Endothelial cell of umbilical vein (primary cell): Measurements from ENCODE around the gene ETV6. TPM values are rescaled to one million over a fixed set of nuclear protein-coding genes. Genes with fewer than 3 reads are reported as not detected.

Source experiments
- BruUV-seq: library from RNA; stranded (reverse); fragments of 400-500 nt; replicated peaks from 2 replicates; lab custom pipeline; 2021; lab: Mats Ljungman, UMichigan
- CTCF ChIA-PET: fragments of 300-600, 350-600 bp; sonication (Branson Sonifier 250); formaldehyde crosslinking; loops from one replicate; lab custom pipeline; 2021; ENCODE audit warnings: antibody characterized with exemption, inconsistent platforms; lab: Charles Lee
- POLR2A ChIA-PET: fragments of 300-600, 350-600 bp; sonication (Branson Sonifier 250); formaldehyde crosslinking; loops from one replicate; lab custom pipeline; 2021; ENCODE audit warnings: antibody characterized with exemption, inconsistent platforms; lab: Charles Lee
- DNase-seq: peaks from one replicate; pipeline ENCODE4 v3.0.0-alpha.2; 2011; ENCODE audit warnings: low read depth, low spot score
- FAIRE-seq: peaks from 2 replicates; lab custom pipeline; 2011; peaks lifted over from hg19 to GRCh38; lab: Jason Lieb, UNC
- H2AFZ ChIP-seq: 2 replicates; pipeline ENCODE4 v1.6.0; 2012; ENCODE audit warnings: low read depth, low read length, control low read depth, inconsistent platforms
- H3K27ac ChIP-seq: 2 replicates; pipeline ENCODE4 v1.5.1; 2011; ENCODE audit warnings: low read depth, mild to moderate bottlenecking, control low read depth, low read length, moderate library complexity; ENCODE audit not compliant: insufficient read depth
- H3K27me3 ChIP-seq, 2 experiments: 2 replicates each; pipeline versions ENCODE4 v1.6.0 to v1.6.1; 2011; ENCODE audit warnings: low read length in 2 of 2, mixed read lengths in 1 of 2; ENCODE audit not compliant: control insufficient read depth in 2 of 2, insufficient read depth in 2 of 2
- H3K36me3 ChIP-seq, 2 experiments: 2 replicates in 1 of 2; 3 replicates in 1 of 2; pipeline ENCODE4 v1.5.1; 2011; ENCODE audit warnings: low read length in 2 of 2, mild to moderate bottlenecking in 1 of 2, moderate library complexity in 1 of 2; ENCODE audit not compliant: control insufficient read depth in 2 of 2, insufficient read depth in 2 of 2; ENCODE audit errors: extremely low read depth in 1 of 2
- H3K4me1 ChIP-seq: 3 replicates; pipeline ENCODE4 v1.5.1; 2011; ENCODE audit warnings: mild to moderate bottlenecking, low read length; ENCODE audit not compliant: control insufficient read depth, insufficient read depth; ENCODE audit errors: extremely low read depth
- H3K4me2 ChIP-seq: 2 replicates; pipeline ENCODE4 v1.6.1; 2011; ENCODE audit warnings: low read length, control low read depth, mixed read lengths; ENCODE audit not compliant: insufficient read depth
- H3K4me3 ChIP-seq, 3 experiments: fragments of 200-600 bp in 1 of 3; sonication (generic), shearing (Covaris generic) in 1 of 3; replicated peaks in 1 of 3; 2 replicates each; pipeline ENCODE4 v1.5.1; 2011 to 2016; ENCODE audit warnings: control low read depth in 3 of 3, low read length in 3 of 3, mild to moderate bottlenecking in 2 of 3, inconsistent platforms in 1 of 3, low read depth in 1 of 3, moderate library complexity in 1 of 3; ENCODE audit not compliant: insufficient read depth in 1 of 3
- H3K79me2 ChIP-seq: 2 replicates; pipeline ENCODE4 v1.6.0; 2012; ENCODE audit warnings: low read length, inconsistent platforms; ENCODE audit not compliant: control insufficient read depth, insufficient read depth
- H3K9ac ChIP-seq: replicated peaks from 2 replicates; pipeline ENCODE3; 2011; ENCODE audit warnings: low read length, control low read depth; ENCODE audit not compliant: insufficient read depth; ENCODE audit errors: extremely low read depth
- H3K9me1 ChIP-seq: replicated peaks from 3 replicates; pipeline ENCODE4 v1.6.0; 2011; ENCODE audit warnings: mild to moderate bottlenecking, low read length; ENCODE audit not compliant: control insufficient read depth, insufficient read depth; ENCODE audit errors: extremely low read depth
- H3K9me3 ChIP-seq: replicated peaks from 2 replicates; pipeline ENCODE4 v1.5.1; 2012; ENCODE audit warnings: low read length, inconsistent platforms; ENCODE audit not compliant: control insufficient read depth, insufficient read depth
- H4K20me1 ChIP-seq: replicated peaks from 2 replicates; pipeline ENCODE3; 2011; ENCODE audit warnings: mild to moderate bottlenecking, low read length; ENCODE audit not compliant: control insufficient read depth, insufficient read depth; ENCODE audit errors: extremely low read depth
- EZH2 ChIP-seq: IDR thresholded peaks from 2 replicates; pipeline ENCODE4 v1.6.1; 2012; ENCODE audit warnings: borderline replicate concordance, low read depth, mild to moderate bottlenecking, moderate library complexity, low read length, inconsistent platforms; ENCODE audit not compliant: severe bottlenecking
- FOS ChIP-seq: IDR thresholded peaks from 2 replicates; pipeline ENCODE4 v1.6.1; 2011; ENCODE audit warnings: mild to moderate bottlenecking, low read length, moderate library complexity, borderline replicate concordance; ENCODE audit not compliant: insufficient read depth
- GATA2 ChIP-seq: IDR thresholded peaks from 2 replicates; pipeline ENCODE4 v1.7.0; 2011; ENCODE audit warnings: low read depth, mild to moderate bottlenecking, moderate library complexity, mixed read lengths, low read length; ENCODE audit not compliant: insufficient read length, insufficient read depth
- JUN ChIP-seq: IDR thresholded peaks from 2 replicates; pipeline ENCODE4 v1.6.1; 2011; ENCODE audit warnings: borderline replicate concordance, low read depth; ENCODE audit not compliant: insufficient read length, insufficient read depth
- MAX ChIP-seq: IDR thresholded peaks from 2 replicates; pipeline ENCODE4 v1.6.1; 2011; ENCODE audit not compliant: insufficient read depth, insufficient read length
- MYC ChIP-seq: IDR thresholded peaks from one replicate; pipeline ENCODE4 v1.6.1; 2011; ENCODE audit warnings: mild to moderate bottlenecking, low read depth, low read length
- POLR2A ChIP-seq: IDR thresholded peaks from 2 replicates; pipeline ENCODE4 v1.6.1; 2012; ENCODE audit warnings: low read depth, mild to moderate bottlenecking, control low read depth, low read length
- POLR2AphosphoS5 ChIP-seq: IDR thresholded peaks from 2 replicates; pipeline ENCODE4 v1.6.1; 2012; ENCODE audit warnings: low read depth, mild to moderate bottlenecking, control low read depth, low read length, moderate library complexity; ENCODE audit not compliant: insufficient read depth
- dilution Hi-C: fragments of 300-500 bp; cut with MboI; formaldehyde crosslinking; loops from one replicate; pipeline ENCODE4 v1.15.0; 2019; ENCODE audit warnings: low sequenced_read_pairs; ENCODE audit not compliant: extremely low pct_ligation_motif_present
- intact Hi-C: fragments of 100-400 bp; cut with micrococcal nuclease; formaldehyde crosslinking; loops from one replicate; pipeline ENCODE4 v1.10.0; 2022
- polyA plus RNA-seq, 4 experiments: library from polyadenylated mRNA; depleted of rRNA in 3 of 4; stranded (reverse) in 3 of 4; unstranded in 1 of 4; fragments of >200 nt; gene quantifications; 2 replicates each; pipeline versions ENCODE4 v1.2.1 to v1.2.3, GENCODE V29; 2011 to 2012; ENCODE audit warnings: missing spikeins in 1 of 4
- total RNA-seq: library from RNA; stranded (reverse); gene quantifications from 2 replicates; pipeline ENCODE4 v1.2.3, GENCODE V29; 2021
- TF ChIP-seq, protein P1 (sequence below), 2 donors: IDR thresholded peaks; 1 replicate in 1 of 2; 2 replicates in 1 of 2; pipeline ENCODE4 v1.5.1; 2011; ENCODE audit warnings: low read length in 2 of 2, mild to moderate bottlenecking in 2 of 2, moderate library complexity in 2 of 2, control low read depth in 1 of 2, inconsistent platforms in 1 of 2, low read depth in 1 of 2; ENCODE audit not compliant: insufficient read depth in 1 of 2; ENCODE audit errors: extremely low read depth in 1 of 2

The ETV6 gene
- total and polyA plus RNA-seq, 2 donors (not counting 3 experiments of a cell fraction or from before 2014, with no cell fraction given) = 15.9 to 57.1 TPM

DNA sequence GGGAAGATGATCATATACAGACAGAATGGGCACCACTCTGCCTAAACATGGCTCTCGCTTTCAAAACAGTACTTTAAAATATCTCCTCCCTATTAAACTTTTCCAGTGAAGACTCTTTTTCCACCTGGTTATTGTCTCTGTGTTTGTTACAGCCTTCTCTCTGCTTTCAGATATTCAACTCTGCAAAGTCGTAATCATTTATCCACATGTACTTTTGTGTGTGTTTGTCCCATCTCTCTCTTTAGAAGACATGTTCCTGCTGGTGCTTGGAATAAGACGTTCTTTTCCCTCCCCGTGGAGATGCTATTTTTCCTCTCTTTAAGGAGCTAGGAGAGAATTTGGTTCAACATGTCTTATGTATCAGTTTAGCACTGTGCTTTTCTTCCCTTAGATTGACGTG, 45.1 kb downstream of the ETV6 start:
- peaks cover 18% of the 10 kb centered on the region for H3K4me1 ChIP-seq
- H3K4me2 ChIP-seq = no peak overlapping the region
- FAIRE-seq = no peak
- H3K4me3 ChIP-seq = no peak overlapping the region
- H2AFZ ChIP-seq = no peak overlapping the region
- H3K36me3 ChIP-seq = no peaks in the 10 kb centered on the region
- H3K27ac ChIP-seq = no peak overlapping the region
- intact Hi-C loops = no loop called here
- ChIA-PET POLR2A (no interaction called here), CTCF (interaction anchor here (1.5 kb wide), 1 partner anchor 32 kb away, joined by 3 read pairs; no protein-coding TSS in a partner anchor)
- peaks cover 83% of the 10 kb centered on the region for H3K79me2 ChIP-seq
- H3K27me3 ChIP-seq = no peaks in the 10 kb centered on the region
- H3K9me1 ChIP-seq = no peaks in the 10 kb centered on the region
- dilution Hi-C loops = no loop called here
- no TSS peak for BruUV-seq
- H3K9me3 ChIP-seq = no peaks in the 10 kb centered on the region
- DNase-seq = no peak
- no peak overlapping the region for H3K9ac ChIP-seq
- H4K20me1 ChIP-seq = peaks cover 3% of the 10 kb centered on the region
- TF ChIP-seq JUN (no peak), MYC (no peak), EZH2 (no peak), FOS (no peak)

DNA sequence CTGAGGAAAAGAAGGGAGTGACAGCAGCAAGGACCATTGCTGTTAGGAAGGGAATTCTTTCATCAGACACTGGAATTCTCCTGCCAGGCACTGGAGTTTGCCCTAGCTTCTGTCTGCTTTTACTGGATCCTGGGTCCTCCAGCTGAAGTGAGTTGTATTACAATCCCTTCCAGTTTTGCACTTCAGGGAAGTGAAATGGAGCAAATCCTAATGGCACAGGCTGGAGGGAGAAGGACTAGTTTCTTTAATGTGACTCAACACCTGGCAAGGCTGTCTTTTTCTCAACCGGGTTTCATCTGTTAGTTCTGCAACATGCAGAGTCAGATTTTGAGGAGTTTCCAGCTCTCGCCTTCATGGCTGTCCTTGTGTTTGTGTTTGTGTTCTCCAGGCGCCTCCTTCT, 45.8 kb downstream of the ETV6 start:
- Histone ChIP-seq H3K9me1 (no peaks in the 10 kb centered on the region), H4K20me1 (peaks cover 3% of the 10 kb centered on the region), H3K4me1 (peaks cover 18% of the 10 kb centered on the region), H2AFZ (no peak overlapping the region), H3K79me2 (peaks cover 83% of the 10 kb centered on the region), H3K27me3 (no peaks in the 10 kb centered on the region), H3K4me3 (no peak overlapping the region), H3K36me3 (no peaks in the 10 kb centered on the region), H3K27ac (no peak overlapping the region), H3K9ac (no peak overlapping the region), H3K4me2 (no peak overlapping the region), H3K9me3 (no peaks in the 10 kb centered on the region)
- dilution Hi-C loops (no loop called here), intact Hi-C loops (no loop called here)
- CTCF ChIA-PET = interaction anchor here (1.5 kb wide), 1 partner anchor 31 kb away, joined by 3 read pairs; no protein-coding TSS in a partner anchor
- POLR2A ChIA-PET = no interaction called here
- no TSS peak for BruUV-seq
- DNase-seq (no peak), FAIRE-seq (no peak)
- TF ChIP-seq MAX (no peak), POLR2AphosphoS5 (no peak), JUN (no peak), FOS (no peak), GATA2 (no peak), EZH2 (no peak), MYC (no peak), POLR2A (no peak)
- TF ChIP-seq, protein P1, sequence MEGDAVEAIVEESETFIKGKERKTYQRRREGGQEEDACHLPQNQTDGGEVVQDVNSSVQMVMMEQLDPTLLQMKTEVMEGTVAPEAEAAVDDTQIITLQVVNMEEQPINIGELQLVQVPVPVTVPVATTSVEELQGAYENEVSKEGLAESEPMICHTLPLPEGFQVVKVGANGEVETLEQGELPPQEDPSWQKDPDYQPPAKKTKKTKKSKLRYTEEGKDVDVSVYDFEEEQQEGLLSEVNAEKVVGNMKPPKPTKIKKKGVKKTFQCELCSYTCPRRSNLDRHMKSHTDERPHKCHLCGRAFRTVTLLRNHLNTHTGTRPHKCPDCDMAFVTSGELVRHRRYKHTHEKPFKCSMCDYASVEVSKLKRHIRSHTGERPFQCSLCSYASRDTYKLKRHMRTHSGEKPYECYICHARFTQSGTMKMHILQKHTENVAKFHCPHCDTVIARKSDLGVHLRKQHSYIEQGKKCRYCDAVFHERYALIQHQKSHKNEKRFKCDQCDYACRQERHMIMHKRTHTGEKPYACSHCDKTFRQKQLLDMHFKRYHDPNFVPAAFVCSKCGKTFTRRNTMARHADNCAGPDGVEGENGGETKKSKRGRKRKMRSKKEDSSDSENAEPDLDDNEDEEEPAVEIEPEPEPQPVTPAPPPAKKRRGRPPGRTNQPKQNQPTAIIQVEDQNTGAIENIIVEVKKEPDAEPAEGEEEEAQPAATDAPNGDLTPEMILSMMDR (IDR thresholded peaks at IDR 0.05; ENCODE audit: extremely low read depth in 1 of 2, insufficient read depth in 1 of 2, low read depth in 1 of 2, low read length in 2 of 2) = no peak
